ENCODE measurements around the gene PRPH.

GRCh38 chr12:49341777-49342065, 46.8 kb downstream of the PRPH start:
- TF ChIP-seq RXRA (IDR thresholded peaks at IDR 0.05; ENCODE audit: insufficient read depth, low read depth, low read length) (no peak), JUND (IDR thresholded peaks at IDR 0.05; ENCODE audit: low read length) (no peak), MAX (IDR thresholded peaks at IDR 0.05) (no peak)

Measured in H1 (cell line).